Smooth muscle cell (in vitro differentiated cells): ENCODE data around the gene HEPACAM. TPM values are rescaled to one million over a fixed set of nuclear protein-coding genes. Genes with fewer than 3 reads are reported as not detected.

Source experiments
- DNase-seq: peaks from one replicate; lab custom pipeline; 2025; ENCODE audit not compliant: unreplicated experiment; lab: John Stamatoyannopoulos, UW
- H2AFZ ChIP-seq: fragments of 200-600 bp; sonication (generic); 2 replicates; pipeline ENCODE4 v1.6.0; 2016; ENCODE audit warnings: antibody characterized with exemption, low read depth, mild to moderate bottlenecking
- H3F3A ChIP-seq: fragments of 200-600 bp; sonication (generic); 2 replicates; pipeline ENCODE4 v1.6.0; 2017; ENCODE audit warnings: antibody characterized with exemption, low read depth
- H3K27ac ChIP-seq: fragments of 200-600 bp; sonication (generic); 2 replicates; pipeline ENCODE4 v1.5.1; 2016; ENCODE audit warnings: low read depth, mild to moderate bottlenecking
- H3K27me3 ChIP-seq: fragments of 200-600 bp; sonication (generic); 2 replicates; pipeline ENCODE4 v1.6.1; 2016; ENCODE audit warnings: low read depth, mild to moderate bottlenecking
- H3K36me3 ChIP-seq: fragments of 200-600 bp; sonication (generic); 2 replicates; pipeline ENCODE4 v1.5.1; 2016; ENCODE audit warnings: low read depth
- H3K4me1 ChIP-seq: fragments of 200-600 bp; sonication (generic); 2 replicates; pipeline ENCODE4 v1.5.1; 2016; ENCODE audit warnings: low read depth
- H3K4me2 ChIP-seq: fragments of 200-600 bp; sonication (generic); 2 replicates; pipeline ENCODE4 v1.6.0; 2016; ENCODE audit warnings: mild to moderate bottlenecking
- H3K4me3 ChIP-seq: fragments of 200-600 bp; sonication (generic); 2 replicates; pipeline ENCODE4 v1.5.1; 2016; ENCODE audit warnings: mild to moderate bottlenecking
- H3K79me2 ChIP-seq: fragments of 200-600 bp; sonication (generic); 2 replicates; pipeline ENCODE4 v1.6.0; 2016; ENCODE audit warnings: low read depth, mild to moderate bottlenecking
- H3K9ac ChIP-seq: fragments of 200-600 bp; sonication (generic); 2 replicates; pipeline ENCODE4 v1.6.0; 2016; ENCODE audit warnings: low read depth
- H3K9me3 ChIP-seq: fragments of 200-600 bp; sonication (generic); replicated peaks from 2 replicates; pipeline ENCODE4 v1.5.1; 2016; ENCODE audit warnings: low read depth
- H4K20me1 ChIP-seq: fragments of 200-600 bp; sonication (generic); 2 replicates; pipeline ENCODE4 v1.6.0; 2016; ENCODE audit warnings: low read depth
- WGBS: methylation state at CpG from one replicate; pipeline ENCODE4 v1.1.7; 2016; ENCODE audit warnings: low lambda C conversion rate; 5-methylcytosine and 5-hydroxymethylcytosine counted together
- polyA plus RNA-seq: library from polyadenylated mRNA; unstranded; fragments of >200 nt; fragmentation: Nextera tagmentation; extraction: Ambion mirVana; gene quantifications from 2 replicates; pipeline ENCODE4 v1.2.1, GENCODE V29; 2016
- total RNA-seq: library from RNA; depleted of rRNA; stranded (reverse); fragments of >200 nt; gene quantifications from 2 replicates; pipeline ENCODE4 v1.2.3, GENCODE V29; 2014
- TF ChIP-seq, protein P1 (sequence below): fragments of 200-600 bp; sonication (generic); IDR thresholded peaks from 2 replicates; pipeline ENCODE4 v1.5.1; 2017; ENCODE audit warnings: borderline replicate concordance, mild to moderate bottlenecking, antibody characterized with exemption; ENCODE audit not compliant: insufficient read depth, poor library complexity, severe bottlenecking

HEPACAM gene
- total and polyA plus RNA-seq, 2 experiments from 2014 or later, result not detected

DNA sequence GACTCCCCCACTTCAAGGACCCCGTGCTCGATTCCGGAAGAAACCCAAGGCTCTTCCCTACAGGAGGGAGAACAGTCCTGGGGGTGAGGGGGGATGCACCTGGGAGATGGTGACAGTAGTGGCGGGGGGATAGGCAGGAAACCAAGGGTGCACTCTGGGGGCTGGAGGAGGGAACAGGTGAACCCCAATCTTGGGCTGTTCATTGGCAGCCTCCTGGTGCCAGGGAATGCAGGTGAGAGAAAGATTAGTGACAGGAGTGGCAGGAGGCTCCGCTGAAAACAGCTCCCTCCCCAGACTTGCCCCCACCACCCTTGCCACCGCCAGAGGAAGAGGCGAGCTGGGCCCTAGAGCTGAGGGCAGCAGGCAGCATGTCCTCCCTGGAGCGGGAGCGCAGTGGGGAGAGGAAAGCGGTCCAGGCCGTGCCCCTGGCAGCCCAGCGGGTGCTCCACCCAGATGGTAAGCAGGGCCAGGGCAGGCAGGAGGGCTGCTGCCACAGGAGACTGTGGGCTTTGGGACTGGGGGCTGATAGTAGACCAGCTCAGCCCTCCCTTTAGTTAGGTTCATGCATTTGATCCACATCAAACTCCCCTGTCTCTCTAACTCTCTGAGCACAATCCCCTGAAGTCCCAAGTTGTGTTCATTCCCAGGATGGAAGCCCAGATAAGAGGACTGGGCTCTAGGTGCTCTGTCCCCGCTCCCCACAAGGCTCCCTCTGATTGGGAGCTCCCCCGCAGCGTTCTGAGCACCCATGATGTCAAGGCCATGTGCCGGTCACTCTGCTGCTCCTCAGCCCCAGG lies 56.2 kb downstream of the HEPACAM start:
- 96% methylated on average over 16 of the region's 16 CpGs for WGBS
- Histone ChIP-seq H3F3A (no peaks in the 10 kb centered on the region), H3K4me2 (no peak overlapping the region), H3K36me3 (no peaks in the 10 kb centered on the region), H3K9me3 (no peaks in the 10 kb centered on the region), H3K4me3 (no peak overlapping the region), H3K9ac (no peak overlapping the region), H3K4me1 (no peaks in the 10 kb centered on the region), H3K79me2 (no peaks in the 10 kb centered on the region), H2AFZ (no peak overlapping the region), H4K20me1 (no peaks in the 10 kb centered on the region), H3K27ac (no peak overlapping the region), H3K27me3 (peaks cover 13% of the 10 kb centered on the region)
- DNase-seq, result no peak
- TF ChIP-seq, protein P1, sequence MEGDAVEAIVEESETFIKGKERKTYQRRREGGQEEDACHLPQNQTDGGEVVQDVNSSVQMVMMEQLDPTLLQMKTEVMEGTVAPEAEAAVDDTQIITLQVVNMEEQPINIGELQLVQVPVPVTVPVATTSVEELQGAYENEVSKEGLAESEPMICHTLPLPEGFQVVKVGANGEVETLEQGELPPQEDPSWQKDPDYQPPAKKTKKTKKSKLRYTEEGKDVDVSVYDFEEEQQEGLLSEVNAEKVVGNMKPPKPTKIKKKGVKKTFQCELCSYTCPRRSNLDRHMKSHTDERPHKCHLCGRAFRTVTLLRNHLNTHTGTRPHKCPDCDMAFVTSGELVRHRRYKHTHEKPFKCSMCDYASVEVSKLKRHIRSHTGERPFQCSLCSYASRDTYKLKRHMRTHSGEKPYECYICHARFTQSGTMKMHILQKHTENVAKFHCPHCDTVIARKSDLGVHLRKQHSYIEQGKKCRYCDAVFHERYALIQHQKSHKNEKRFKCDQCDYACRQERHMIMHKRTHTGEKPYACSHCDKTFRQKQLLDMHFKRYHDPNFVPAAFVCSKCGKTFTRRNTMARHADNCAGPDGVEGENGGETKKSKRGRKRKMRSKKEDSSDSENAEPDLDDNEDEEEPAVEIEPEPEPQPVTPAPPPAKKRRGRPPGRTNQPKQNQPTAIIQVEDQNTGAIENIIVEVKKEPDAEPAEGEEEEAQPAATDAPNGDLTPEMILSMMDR, result no peak

GRCh38 chr11:124878759-124879492 lies 56.9 kb downstream of the HEPACAM start:
- H3K4me2 ChIP-seq, result no peak overlapping the region
- H3K9ac ChIP-seq, result no peak overlapping the region
- H4K20me1 ChIP-seq, result no peaks in the 10 kb centered on the region
- H3K27ac ChIP-seq, result no peak overlapping the region
- WGBS, result 98% methylated on average over 11 of the region's 11 CpGs
- DNase-seq, result no peak
- H3K79me2 ChIP-seq, result no peaks in the 10 kb centered on the region
- H2AFZ ChIP-seq, result no peak overlapping the region
- TF ChIP-seq, protein P1, result no peak
- no peaks in the 10 kb centered on the region for H3K4me1 ChIP-seq
- H3F3A ChIP-seq, result no peaks in the 10 kb centered on the region
- H3K4me3 ChIP-seq, result no peak overlapping the region
- no peaks in the 10 kb centered on the region for H3K36me3 ChIP-seq
- H3K27me3 ChIP-seq, result peaks cover 21% of the 10 kb centered on the region
- H3K9me3 ChIP-seq, result no peaks in the 10 kb centered on the region

GRCh38 chr11:124877910-124878758 lies 57.7 kb downstream of the HEPACAM start:
- 84% methylated on average over 17 of the region's 17 CpGs for WGBS
- no peak overlapping the region for H3K9ac ChIP-seq

More at GRCh38 chr11:124877910-124878758, 57.7 kb downstream of the HEPACAM start:
- no peaks in the 10 kb centered on the region for H4K20me1 ChIP-seq
- H3F3A ChIP-seq, result no peaks in the 10 kb centered on the region
- no peaks in the 10 kb centered on the region for H3K36me3 ChIP-seq
- H2AFZ ChIP-seq, result no peak overlapping the region
- no peaks in the 10 kb centered on the region for H3K4me1 ChIP-seq
- TF ChIP-seq, protein P1, result no peak
- H3K9me3 ChIP-seq, result no peaks in the 10 kb centered on the region
- no peak overlapping the region for H3K27ac ChIP-seq
- no peak overlapping the region for H3K4me2 ChIP-seq
- no peak for DNase-seq
- H3K79me2 ChIP-seq, result no peaks in the 10 kb centered on the region
- peaks cover 29% of the 10 kb centered on the region for H3K27me3 ChIP-seq
- H3K4me3 ChIP-seq, result no peak overlapping the region
